GF-D8 (cell line): ENCODE data around the gene SLC6A6.
"Not testable (repeated sequence)": the region's sequence is repeated elsewhere in the genome, so short reads cannot be mapped to it uniquely, and the experiment has no call there.

Experiments used
- DNase-seq: peaks from one replicate; lab custom pipeline; 2025; lab: John Stamatoyannopoulos, UW

The SLC6A6 gene

DNA sequence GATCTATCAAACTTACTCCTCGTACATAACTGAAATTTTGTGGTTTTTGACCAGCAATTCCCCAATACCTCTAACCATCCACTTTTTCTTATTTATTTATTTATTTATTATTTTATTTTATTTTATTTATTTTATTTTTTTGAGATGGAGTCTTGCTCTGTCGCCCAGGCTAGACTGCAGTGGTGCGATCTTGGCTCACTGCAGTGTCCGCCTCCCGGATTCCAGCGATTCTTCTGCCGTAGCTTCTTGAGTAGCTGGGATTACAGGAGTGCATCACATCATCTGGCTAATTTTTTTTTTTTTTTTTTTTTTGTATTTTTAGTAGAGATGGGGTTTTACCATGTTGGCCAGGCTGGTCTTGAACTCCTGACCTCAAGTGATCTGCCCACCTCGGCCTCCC lies 35.3 kb downstream of the SLC6A6 start:
- DNase-seq, result not testable (repeated sequence)

DNA sequence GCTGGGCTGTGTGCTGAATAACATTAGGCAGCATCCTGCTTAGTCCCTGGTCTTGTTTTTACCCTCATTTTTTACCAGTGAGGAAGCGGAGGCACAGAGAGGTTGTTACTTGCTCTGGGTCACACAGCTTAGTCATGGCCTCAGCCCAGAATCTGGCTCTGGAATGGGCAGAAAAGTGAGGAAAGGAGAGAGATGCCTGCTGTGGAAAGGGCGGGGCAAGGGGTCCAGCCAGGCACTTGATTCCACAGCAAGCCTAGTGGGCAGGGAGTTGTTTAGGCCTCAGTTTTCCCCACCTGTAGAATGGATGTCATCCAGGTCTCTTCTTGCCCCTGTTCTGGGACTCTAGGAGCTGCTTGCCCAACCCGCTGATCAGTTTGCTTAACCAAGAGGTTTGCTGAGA lies 35.9 kb downstream of the SLC6A6 start:
- DNase-seq, result no peak

DNA sequence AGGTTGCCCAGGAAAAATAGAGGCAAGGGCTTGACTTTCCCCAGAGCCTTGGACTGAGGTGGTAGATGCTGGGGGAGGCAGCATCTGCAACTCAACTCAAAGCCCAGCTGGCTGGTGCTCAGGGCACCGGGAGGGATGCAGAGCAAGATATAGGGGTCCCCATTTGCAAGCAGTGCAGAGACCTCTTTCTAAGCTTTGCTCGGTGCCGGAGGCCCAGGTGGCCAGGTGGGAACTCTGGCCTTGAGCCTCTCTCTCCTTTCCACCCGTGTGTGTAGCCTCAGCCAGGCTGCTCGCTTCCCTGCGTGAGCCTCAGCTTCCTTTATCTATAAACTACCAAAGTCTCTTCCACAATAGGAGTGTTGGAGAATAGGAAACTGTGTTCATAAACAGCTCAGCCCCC lies 36.5 kb downstream of the SLC6A6 start:
- DNase-seq, result no peak

DNA sequence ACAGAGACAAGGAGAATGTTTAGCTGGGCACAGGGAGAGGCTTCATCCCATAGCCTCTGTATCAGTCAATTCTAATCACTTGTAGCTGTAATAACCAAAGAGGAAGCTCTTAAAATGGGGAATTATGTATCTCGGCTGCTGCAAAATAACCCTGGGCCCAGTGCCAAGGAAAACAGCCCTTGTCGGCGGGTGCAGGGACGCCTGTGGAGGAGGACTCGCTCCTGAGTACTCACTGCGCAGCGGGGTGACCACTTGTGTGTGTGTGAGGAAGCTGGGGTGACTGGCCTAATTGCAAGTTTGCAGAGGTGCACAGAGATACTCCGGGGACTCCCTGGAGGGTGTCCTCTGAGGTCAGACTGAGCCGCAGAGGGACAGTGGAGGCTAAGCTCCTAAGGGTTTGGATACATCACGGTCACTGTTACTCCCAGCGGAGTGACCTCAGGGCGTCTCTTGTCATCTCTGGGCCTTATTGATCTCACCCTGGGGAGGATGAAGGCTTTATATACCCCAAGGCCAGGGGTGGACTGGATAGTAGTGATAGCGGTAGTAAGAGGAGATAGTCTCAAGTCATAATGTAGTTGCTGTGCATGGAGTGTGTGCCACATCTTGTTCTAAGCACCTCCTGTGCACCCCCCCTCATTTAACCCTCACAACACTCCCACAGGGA lies 37.2 kb downstream of the SLC6A6 start:
- peak; percentile 68 for DNase-seq

DNA sequence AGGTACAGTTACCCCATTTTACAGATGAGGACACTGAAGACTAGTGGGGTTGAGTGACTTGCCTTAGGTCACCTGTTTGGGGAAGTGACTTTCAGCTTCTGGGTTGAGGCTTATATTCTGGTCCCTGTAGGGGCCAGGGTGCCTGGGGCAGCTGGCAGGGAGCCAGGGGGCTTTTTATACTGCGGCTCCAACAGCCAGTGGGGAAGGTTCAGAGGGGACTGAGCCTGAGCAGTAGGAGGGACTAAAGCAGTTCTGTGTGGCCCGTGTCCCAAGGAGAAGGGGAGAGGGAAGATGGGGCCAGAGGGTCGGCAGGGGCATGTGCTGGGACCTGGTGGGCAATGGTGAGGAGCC lies 37.7 kb downstream of the SLC6A6 start:
- DNase-seq, result no peak

DNA sequence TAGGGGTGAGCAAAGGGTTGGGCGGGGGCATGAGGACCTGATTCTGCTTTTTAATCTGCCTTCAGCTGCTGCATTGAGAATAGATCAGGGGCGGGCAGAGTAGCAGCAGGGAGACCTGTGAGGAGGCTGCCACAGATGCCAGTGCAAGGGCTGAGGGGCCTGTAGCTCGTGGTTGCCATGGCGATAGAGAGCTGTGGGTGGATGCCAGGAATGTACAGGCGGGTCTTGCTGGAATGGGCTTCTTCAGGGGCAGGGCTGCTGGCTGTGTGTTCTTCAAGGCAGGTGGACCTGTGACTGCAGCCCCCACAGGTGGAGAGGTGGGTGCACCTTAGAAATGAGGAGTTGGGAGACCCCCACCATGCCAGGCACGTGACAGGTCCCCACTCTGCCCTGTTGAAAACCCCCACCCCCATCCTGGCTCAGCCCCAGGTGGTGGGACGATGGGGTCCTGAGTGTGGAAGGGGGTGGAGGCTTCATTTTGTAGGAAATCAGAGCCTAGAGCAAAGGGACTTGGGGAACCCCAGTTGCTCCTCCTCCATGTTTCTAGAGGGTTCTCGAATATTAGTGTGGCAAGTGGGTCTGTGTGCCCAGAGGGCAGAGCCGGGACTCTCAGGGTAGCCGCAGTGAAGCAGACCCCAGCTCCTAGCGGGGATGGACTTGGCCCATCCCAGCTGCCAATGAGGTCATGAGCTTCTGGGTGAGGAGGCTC lies 38.3 kb downstream of the SLC6A6 start:
- DNase-seq, result no peak

DNA sequence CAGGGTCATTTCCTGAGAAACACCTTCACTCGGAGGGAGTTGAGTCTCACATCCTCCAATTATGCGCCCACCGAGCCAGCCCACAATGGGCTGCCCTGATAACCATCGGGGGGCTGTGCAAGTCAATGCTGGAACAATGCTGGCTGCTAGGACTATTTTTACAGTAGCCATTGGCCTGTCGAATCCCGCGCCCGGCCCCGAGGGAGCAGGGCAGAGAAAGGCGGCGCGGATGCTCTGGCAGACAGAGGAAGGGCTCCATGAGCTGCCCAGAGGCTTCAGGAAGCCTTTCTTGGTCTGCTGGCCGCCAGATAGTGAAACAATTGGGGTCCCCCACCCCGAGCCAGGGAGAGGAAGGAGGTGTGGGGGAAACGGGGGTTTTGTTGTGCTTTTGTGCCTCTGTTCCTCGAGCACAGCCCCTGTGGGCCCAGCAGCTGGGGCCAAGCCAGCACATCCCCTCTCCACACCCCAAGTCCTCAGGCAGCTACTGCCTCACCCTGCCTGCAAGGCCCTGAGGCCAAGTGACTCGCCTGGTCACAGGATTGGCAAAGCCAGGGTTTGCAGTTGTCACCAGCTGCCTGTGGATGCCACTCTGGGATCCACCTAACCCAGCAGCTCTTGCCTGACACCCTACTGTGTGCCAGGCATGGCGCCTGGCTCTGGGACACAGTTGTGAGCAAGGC lies 39.0 kb downstream of the SLC6A6 start:
- no peak for DNase-seq

DNA sequence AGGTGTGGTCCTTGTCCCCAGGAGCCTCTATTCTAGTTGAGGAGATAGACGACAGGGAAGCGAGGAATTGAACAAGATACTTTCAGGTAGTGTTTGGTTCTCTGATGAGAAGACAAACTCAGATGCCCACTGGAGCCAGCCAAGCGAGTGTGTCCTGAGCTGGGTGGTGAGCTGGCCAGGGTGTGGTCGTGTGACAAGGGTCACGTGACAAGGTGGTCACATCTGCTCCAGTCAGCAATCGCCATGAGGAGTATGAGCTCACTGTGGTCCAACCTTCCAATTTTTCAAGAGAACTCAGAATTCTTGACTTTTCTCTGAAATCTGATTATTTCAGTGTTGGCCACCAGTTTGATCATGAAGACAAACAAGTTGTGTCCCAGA lies 39.5 kb downstream of the SLC6A6 start:
- DNase-seq, result no peak

DNA sequence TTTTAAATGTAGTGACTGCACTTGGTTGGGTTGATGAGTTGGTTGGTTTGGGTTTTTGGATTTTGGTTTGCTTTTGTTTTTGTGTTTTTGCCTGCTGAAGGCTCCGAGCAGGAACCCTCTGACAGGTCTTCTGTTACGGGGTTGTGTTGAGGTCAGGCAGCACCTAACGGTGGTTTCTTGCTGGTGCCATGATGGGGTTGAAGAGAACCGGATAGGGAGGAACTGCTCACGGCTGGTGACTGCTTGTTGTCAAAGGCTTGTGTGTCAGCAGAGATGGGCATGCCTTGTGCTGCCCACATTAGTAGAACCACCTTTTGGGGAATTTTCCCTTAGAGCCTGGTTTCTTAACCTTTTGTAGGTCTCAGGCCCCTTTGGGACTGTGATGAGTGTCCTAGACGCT lies 42.0 kb downstream of the SLC6A6 start:
- DNase-seq, result no peak

DNA sequence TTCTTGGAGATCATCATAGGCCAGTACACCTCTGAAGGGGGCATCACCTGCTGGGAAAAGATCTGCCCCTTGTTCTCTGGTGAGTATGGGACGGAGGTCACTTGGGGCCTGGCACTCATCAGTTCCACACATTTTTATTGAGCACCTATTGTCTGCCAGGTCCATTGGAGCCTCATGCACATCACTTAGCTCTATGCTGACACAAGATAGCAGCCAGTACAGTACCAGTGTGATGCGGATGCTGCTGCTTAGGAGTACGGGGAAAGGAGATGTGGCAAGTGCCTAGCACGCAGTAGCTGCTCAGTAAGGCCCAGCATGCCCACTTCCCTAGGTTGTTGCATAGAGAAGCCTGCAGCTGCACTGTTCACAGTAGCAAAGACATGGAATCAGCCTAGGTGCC lies 43.4 kb downstream of the SLC6A6 start:
- no peak for DNase-seq

DNA sequence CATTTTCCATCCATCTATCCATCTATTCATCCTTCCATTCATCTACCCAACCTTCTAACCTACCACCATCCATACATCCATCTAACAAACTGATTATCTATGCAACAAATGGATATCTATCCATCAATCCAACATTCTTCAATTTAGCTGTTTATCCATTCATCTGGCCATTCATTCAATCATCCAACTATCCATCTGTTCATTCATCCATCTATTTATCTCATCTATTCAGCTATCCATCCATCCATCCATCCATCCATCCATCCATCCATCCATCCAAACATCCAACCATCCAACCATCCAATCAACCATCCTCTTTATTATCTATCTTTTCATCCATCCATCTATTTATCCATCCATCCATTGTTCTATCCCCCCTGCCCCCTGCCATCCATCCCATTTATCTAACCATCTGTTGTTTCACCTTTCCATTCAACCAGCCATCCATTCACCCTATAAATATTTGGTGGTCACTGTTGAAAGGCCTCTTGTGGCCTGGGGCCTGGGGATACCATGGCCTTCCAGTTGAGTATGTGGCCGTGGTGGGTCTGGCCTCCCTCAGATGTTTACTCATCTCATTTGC lies 44.7 kb downstream of the SLC6A6 start:
- no peak for DNase-seq

DNA sequence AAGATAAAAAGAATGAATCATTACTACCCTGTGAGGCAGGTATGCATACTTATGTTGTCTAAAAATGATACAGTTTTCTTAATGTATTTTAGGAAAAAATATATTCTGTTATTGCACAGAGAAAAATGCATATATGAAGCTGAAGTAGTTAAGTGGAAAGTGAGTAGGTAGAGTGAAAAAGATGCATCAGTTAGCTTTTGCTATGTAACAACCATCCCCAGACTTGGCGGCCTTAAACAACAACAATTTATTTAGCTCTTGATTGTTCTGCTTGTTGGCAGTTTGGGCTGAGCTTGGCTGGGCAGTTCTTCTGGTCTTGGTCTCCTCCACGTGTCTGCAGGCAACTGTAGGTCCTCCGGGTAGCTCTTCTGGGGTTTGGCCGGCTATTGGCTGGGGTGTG lies 45.7 kb downstream of the SLC6A6 start:
- DNase-seq, result no peak

DNA sequence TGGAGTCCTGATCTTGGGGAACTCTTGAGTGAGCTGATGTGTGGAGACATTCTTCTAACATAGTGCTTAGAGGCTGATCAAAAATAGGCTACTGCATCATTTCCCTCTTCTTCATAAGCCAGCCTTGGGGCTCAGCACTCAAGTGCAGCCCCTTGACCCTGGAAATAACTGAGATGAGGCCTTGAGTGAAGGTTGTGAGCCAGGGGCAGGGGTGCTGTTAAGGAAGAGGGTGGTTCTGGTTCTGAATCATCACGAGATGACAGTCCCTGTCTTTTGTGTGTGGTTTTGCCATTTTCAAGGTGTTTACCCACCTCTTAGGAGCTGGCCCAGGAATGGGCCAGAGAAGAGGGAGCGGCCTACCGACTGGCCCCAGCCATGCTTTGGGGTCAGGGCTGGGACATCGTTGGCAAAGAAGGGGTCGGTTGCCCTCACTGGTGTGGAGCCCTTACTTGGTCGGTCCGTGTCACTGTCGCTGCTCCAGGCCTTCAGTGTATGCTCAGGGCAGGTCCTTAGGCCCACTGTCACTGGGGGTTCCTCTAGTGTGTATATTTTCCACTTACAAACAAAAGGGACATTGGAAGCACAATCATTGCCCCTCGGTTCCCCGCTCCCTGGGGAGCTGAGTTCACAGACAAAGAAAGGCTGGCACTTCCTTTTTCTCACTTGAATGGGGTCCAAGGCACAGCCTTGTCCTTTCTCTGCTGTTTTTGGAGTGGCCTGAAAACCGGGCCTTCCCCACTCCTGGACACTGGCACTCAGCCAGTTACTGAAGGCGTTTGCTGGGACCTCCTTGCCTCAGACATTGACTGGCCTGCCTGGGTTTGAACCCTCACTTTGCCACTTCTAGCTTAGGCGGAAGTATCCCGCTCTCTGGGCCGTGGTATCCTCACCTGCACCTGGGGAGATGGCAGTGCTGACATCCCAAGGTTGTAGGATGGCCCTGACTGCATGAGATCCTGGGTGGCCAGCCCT lies 46.6 kb downstream of the SLC6A6 start:
- no peak for DNase-seq

DNA sequence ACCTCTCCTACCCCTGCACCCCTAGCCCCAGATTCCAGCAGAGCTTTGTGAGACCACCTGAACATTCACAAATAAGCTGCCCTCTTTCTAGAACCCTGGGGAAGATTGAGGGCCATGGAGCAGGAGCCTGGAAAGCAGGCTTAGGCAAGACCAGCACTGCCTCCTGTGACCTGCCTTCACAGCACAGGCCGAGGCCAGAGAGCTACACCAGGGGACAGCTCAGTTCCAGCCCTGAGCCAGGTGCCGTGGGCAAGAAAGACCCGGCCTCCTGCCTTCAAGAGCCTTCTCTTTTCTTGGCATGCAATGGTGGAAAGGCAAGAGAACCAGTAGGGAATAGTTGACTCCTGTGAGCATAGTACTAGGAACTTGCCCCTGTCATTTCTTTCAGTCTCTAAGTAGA lies 48.1 kb downstream of the SLC6A6 start:
- no peak for DNase-seq

DNA sequence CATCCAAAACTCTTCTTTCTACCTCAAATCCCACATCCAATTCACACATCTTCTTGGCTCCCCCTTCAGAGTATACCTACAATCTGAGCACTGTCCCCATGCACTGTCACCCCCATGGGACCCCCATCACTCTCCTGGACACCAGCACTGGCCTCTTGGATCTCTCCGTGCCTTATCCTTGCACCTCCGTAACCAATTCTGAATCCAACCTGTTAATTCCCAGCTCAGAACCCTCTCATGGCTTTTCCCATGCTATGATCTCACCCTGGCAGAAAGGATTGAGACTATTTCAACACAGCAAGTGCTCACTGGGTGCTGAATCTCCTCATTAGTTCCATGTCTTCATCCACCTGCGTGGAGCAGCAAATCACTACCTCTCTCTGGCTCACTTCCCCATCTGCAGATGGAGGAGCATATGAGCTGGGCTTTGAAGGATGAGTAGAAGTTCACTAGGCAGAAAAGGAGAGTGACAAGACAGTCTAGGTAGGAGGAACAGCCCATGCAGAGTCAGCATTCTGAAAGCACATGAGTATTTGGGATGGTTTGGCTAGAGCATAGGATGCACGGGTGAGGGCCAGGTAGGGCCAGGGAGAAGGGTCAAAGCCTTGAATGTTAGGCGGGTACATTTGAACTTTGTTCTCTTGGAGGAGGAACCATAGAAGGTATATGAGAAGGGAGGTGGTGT lies 48.7 kb downstream of the SLC6A6 start:
- no peak for DNase-seq

DNA sequence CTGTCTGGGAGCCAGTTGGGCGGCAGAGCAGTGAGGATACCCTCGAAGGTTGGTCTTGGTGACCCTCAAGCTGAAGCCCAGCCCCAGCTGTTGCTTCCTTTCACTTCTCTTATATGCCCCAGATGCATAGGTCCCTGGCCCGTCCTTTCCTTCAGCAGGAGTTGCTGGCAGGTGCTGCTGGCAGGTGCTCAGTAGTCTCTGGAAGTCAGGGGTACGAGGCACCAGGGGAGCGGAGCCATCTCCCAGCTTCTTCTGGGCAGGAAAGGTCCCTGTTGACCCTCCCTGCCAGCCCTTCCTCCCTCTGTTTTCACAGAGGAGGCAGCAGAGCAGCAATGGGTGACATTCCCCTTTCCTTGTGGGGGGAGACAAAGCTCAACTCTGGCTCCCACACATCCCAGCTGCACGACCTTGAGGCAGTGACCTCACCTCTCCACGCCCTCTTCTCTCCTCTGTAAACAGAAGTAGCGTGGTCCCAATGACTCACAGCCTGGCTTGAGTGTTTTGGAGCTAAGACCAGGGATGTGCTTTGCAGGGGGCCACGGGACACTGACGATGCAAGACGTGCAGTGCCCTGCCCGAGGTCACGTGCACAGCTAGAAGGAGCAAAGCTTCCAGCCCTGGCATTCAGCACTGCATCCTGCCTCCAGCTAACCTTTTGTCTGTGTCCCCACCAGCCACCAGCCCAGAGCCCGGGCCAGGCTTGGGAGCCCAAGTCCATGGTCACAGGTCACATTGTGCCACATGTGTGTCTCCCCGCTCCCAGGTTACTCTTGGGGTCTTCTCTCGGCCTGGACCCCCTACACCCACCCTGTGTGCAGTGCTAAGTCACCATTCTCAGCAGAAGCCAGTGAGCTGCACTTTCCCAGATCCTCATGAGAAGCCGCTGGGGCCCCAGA lies 49.7 kb downstream of the SLC6A6 start:
- no peak for DNase-seq

DNA sequence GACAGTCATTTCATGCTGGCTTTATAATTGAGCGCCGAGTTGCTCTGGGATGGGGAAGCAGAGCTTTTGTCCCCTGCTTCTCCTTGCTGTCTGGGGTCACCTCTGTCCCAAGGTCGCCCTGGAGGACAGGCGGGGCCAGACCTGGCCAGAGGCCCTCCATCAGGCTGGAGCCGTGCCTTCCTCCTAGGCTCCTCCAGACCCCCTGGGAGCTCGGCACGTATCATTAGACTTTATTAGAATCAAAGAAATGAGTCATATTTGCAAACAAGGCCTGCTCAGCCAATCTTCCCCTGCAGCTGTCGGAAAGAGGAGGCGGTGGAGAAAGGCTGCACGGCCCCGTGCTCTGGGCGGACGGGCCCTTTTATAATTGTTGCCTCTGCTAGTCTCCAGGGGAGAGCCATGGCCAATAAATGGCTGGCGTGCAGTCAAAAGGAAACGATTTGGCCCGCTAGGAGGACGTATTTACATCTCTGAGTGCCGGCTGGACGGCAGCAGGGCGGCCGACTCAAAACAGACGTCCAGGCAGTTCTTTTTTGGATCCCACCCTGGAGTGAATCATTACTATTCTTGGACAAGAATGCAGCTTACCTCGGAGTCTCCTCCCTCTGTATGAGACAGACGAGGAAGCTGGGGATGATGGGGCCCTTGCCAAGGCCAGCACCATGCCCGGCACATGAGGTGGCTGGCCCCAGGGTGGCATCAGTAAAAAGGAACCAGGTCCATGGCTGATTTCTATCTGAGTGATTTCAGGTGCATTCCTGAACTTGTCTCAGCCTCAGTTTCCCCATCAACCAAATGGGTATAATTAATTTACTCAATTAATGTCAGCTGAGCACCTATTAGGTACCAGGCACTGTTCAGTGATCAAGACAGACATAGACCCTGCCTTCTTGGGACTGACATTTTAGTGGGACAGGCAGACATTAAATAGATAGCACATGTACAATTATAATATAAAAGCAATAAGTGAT lies 50.6 kb downstream of the SLC6A6 start:
- DNase-seq, result no peak

DNA sequence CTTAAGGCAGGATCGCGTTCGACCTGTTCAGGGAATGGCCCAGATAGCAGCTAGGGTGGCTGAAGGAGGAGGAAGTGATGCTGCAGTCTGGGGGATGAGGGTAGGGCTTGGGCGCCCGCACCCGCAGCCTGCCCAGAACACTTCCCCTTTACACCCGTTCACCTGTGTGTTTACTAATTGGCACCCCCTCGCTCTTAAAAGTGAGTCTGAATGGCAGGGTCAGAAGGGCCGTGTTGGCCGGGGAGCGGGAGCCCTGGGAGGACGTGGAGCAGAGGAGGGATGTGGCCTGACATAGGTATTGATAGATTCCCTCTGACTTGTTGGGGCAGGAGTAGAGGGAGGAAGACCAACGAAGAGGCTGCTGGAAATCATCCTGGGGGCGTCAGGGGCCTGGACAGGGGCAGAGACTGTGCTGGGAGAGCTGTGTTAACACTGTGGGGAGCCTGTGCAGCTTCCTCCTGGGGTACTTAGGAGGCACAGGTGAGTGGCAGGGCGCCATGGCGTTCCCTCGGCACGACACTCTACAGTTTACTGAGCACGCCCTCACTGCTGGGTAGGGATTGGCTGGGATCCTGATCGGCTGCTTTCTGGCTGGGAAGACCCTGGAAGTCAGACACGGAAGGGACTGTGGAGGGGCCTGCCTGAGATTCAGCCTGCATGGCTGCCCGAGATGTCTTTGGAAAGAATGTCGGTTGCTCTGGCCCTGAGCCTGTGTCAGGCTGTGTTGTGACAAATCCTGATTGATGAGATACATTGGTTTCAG lies 51.7 kb downstream of the SLC6A6 start:
- no peak for DNase-seq
